T-cell (primary cell): Measurements from ENCODE around the gene EXOC3. TPM values are rescaled to one million over a fixed set of nuclear protein-coding genes. Genes with fewer than 3 reads are reported as not detected.

Source experiments
- ATAC-seq, 4 experiments: fragments of 200-7000 bp in 3 of 4; fragments of 150-1000 bp in 1 of 4; cut with Tn5 transposase; replicated peaks in 1 of 4; 1 replicate in 3 of 4; 2 replicates in 1 of 4; pipeline ENCODE4 v1.10.0; 2021; ENCODE audit warnings: moderate library complexity in 3 of 4, mild to moderate bottlenecking in 2 of 4, moderate number of reproducible peaks in 1 of 4
- CTCF ChIA-PET, 2 donors: fragments of 300-600 bp; sonication (Branson Sonifier 250); formaldehyde crosslinking; loops; one replicate each; lab custom pipeline; 2022; ENCODE audit warnings: antibody characterized with exemption in 2 of 2; lab: Charles Lee
- POLR2A ChIA-PET, 2 donors: fragments of 300-600 bp; sonication (Branson Sonifier 250); formaldehyde crosslinking; loops; one replicate each; lab custom pipeline; 2022; ENCODE audit warnings: antibody characterized with exemption in 2 of 2; lab: Charles Lee
- DNase-seq, 35 experiments: peaks; one replicate each; pipeline versions ENCODE4 v3.0.0 to v3.0.0-alpha.2; 2013 to 2023
- H3K27ac ChIP-seq: one replicate; pipeline ENCODE4 v1.5.1; 2013; ENCODE audit warnings: low read length
- H3K27me3 ChIP-seq, 2 experiments: replicated peaks in 1 of 2; 1 replicate in 1 of 2; 2 replicates in 1 of 2; pipeline versions ENCODE4 v1.6.1 to v1.7.0; 2013; ENCODE audit warnings: low read length in 1 of 2, mixed read lengths in 1 of 2; ENCODE audit not compliant: control insufficient read depth in 2 of 2, insufficient read depth in 2 of 2; ENCODE audit errors: extremely low read depth in 1 of 2
- H3K36me3 ChIP-seq, 2 donors: 1 replicate in 1 of 2; 2 replicates in 1 of 2; pipeline versions ENCODE4 v1.6.1 to v1.7.0; 2013; ENCODE audit warnings: low read length in 1 of 2; ENCODE audit not compliant: control insufficient read depth in 2 of 2, insufficient read depth in 1 of 2; ENCODE audit errors: extremely low read depth in 1 of 2
- H3K4me1 ChIP-seq, 2 experiments: 1 replicate in 1 of 2; 2 replicates in 1 of 2; pipeline versions ENCODE4 v1.6.1 to v1.7.0; 2013; ENCODE audit warnings: low read length in 2 of 2, mixed read lengths in 1 of 2; ENCODE audit not compliant: insufficient read depth in 2 of 2, control insufficient read depth in 1 of 2; ENCODE audit errors: extremely low read depth in 1 of 2
- H3K4me3 ChIP-seq, 2 donors: 1 replicate in 1 of 2; 2 replicates in 1 of 2; pipeline versions ENCODE4 v1.5.1 to v1.7.0; 2013; ENCODE audit warnings: mild to moderate bottlenecking in 2 of 2, low read length in 1 of 2, moderate library complexity in 1 of 2; ENCODE audit not compliant: control insufficient read depth in 1 of 2; ENCODE audit errors: extremely low read depth in 1 of 2
- H3K9me3 ChIP-seq: 2 replicates; pipeline ENCODE4 v1.7.0; 2013
- H3K27ac Mint-ChIP-seq, 2 donors: one replicate each; pipeline ENCODE4 v1.8.0; 2020 to 2021; ENCODE audit warnings: mild to moderate bottlenecking in 2 of 2, mixed read lengths in 2 of 2
- H3K27me3 Mint-ChIP-seq, 2 donors: one replicate each; pipeline ENCODE4 v1.8.0; 2021 to 2022; ENCODE audit warnings: mixed read lengths in 2 of 2
- H3K36me3 Mint-ChIP-seq: one replicate; pipeline ENCODE4 v1.8.0; 2021; ENCODE audit warnings: mixed read lengths
- H3K4me1 Mint-ChIP-seq, 3 donors: one replicate each; pipeline ENCODE4 v1.8.0; 2020 to 2022; ENCODE audit warnings: mixed read lengths in 3 of 3, mild to moderate bottlenecking in 1 of 3
- H3K4me3 Mint-ChIP-seq, 3 donors: one replicate each; pipeline ENCODE4 v1.8.0; 2020 to 2022; ENCODE audit warnings: mild to moderate bottlenecking in 3 of 3, mixed read lengths in 3 of 3, moderate library complexity in 3 of 3
- H3K9me3 Mint-ChIP-seq, 3 donors: one replicate each; pipeline ENCODE4 v1.8.0; 2020 to 2022; ENCODE audit warnings: mixed read lengths in 3 of 3
- WGBS: methylation state at CpG from one replicate; pipeline ENCODE4 v1.1.5; 2013; ENCODE audit warnings: missing lambda C conversion rate; ENCODE audit not compliant: insufficient coverage; 5-methylcytosine and 5-hydroxymethylcytosine counted together
- total RNA-seq, 35 experiments: library from RNA in 6 of 35; stranded (reverse) in 6 of 35; fragments of 120-200 nt in 1 of 35; gene quantifications; one replicate each; pipeline versions ENCODE4 v1.2.1 to v1.2.4 and lab custom pipeline; 2013 to 2026

Gene EXOC3
- total RNA-seq, 5 donors from 2014 or later (not counting 1 experiment from before 2014, with no cell fraction given) = 81.6 to 99.8 (median 84.2) TPM

DNA sequence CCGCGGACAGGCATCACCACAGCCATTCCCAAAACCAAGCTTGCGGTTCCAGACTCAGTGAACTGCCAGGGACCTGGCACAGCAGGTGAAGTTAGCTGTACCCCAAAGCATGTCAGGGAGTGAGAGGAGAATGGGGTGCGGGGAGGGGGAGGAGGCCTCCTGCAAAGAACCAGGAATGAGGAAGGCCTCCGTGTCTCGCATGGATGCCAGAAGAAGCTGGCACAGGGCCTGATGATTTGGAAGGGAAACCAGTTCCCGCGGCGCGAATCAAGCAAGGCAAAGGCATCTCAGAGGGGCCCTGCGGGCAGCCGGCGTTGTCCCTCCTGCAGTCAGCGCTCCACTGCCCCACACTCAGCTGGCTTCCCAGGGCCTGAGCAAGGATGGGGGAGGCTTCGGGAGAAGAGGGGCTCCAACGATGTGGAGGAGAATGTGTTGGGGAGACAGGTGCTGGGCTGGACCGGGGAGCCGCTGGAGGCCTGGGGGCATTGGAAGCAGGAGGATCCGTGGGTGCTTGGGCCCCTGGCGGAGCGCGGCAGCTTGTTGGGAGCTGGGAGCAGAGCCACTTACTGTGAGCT, 66.7 kb downstream of the EXOC3 start:
- Mint-ChIP-seq H3K27me3 (peaks cover 0 to 1% of the 10 kb centered on the region in 2 donors), H3K4me3 (no peak overlapping the region), H3K9me3 (no peaks in the 10 kb centered on the region), H3K36me3 (no peaks in the 10 kb centered on the region), H3K27ac (no peak overlapping the region), H3K4me1 (no peaks in the 10 kb centered on the region)
- Histone ChIP-seq H3K27ac (no peak overlapping the region), H3K4me3 (no peak overlapping the region), H3K9me3 (no peaks in the 10 kb centered on the region), H3K4me1 (no peaks in the 10 kb centered on the region), H3K36me3 (no peaks in the 10 kb centered on the region), H3K27me3 (peaks cover 0 to 31% of the 10 kb centered on the region in 2 experiments)
- ChIA-PET CTCF (no interaction called here), POLR2A (no interaction called here)
- no peak for ATAC-seq
- 88% methylated on average over 19 of the region's 22 CpGs for WGBS
- no peak for DNase-seq

- WGBS = 87% methylated on average over 9 of the region's 9 CpGs
- Mint-ChIP-seq H3K4me3 (no peak overlapping the region), H3K4me1 (no peaks in the 10 kb centered on the region), H3K36me3 (no peaks in the 10 kb centered on the region), H3K27me3 (peaks cover 3 to 5% of the 10 kb centered on the region in 2 donors), H3K9me3 (no peaks in the 10 kb centered on the region), H3K27ac (no peak overlapping the region)
- no peak overlapping the region for H3K27ac ChIP-seq
- CTCF ChIA-PET = no interaction called here
- peaks cover 0 to 39% of the 10 kb centered on the region in 2 experiments for H3K27me3 ChIP-seq
- POLR2A ChIA-PET = no interaction called here
- H3K4me3 ChIP-seq = no peak overlapping the region
- H3K4me1 ChIP-seq = no peaks in the 10 kb centered on the region
- DNase-seq (no peak), ATAC-seq (no peak)
- H3K9me3 ChIP-seq = no peaks in the 10 kb centered on the region
- no peaks in the 10 kb centered on the region for H3K36me3 ChIP-seq
Measured at GRCh38 chr5:510521-510920, 67.5 kb downstream of the EXOC3 start.

GRCh38 chr5:511476-511875, 68.5 kb downstream of the EXOC3 start:
- WGBS = 93% methylated on average over 13 of the region's 16 CpGs
- Histone ChIP-seq H3K36me3 (no peaks in the 10 kb centered on the region), H3K4me1 (no peaks in the 10 kb centered on the region), H3K27me3 (peaks cover 0 to 39% of the 10 kb centered on the region in 2 experiments), H3K4me3 (no peak overlapping the region), H3K9me3 (no peaks in the 10 kb centered on the region), H3K27ac (no peak overlapping the region)
- no peaks in the 10 kb centered on the region for H3K36me3 Mint-ChIP-seq
- ChIA-PET POLR2A (no interaction called here), CTCF (no interaction called here)
- ATAC-seq (no peak), DNase-seq (no peak)
- no peaks in the 10 kb centered on the region for H3K9me3 Mint-ChIP-seq
- no peak overlapping the region for H3K27ac Mint-ChIP-seq
- peaks cover 3 to 10% of the 10 kb centered on the region in 2 donors for H3K27me3 Mint-ChIP-seq
- no peak overlapping the region for H3K4me3 Mint-ChIP-seq
- H3K4me1 Mint-ChIP-seq = no peaks in the 10 kb centered on the region

GRCh38 chr5:513216-514100, 70.5 kb downstream of the EXOC3 start:
- Mint-ChIP-seq H3K4me3 (no peak overlapping the region), H3K27ac (no peak overlapping the region), H3K36me3 (no peaks in the 10 kb centered on the region), H3K27me3 (peaks cover 16 to 26% of the 10 kb centered on the region in 2 donors), H3K9me3 (peaks cover 0 to 10% (median 0%) of the 10 kb centered on the region in 3 donors), H3K4me1 (no peaks in the 10 kb centered on the region)
- ATAC-seq (peak in 1 of 4 experiments; percentile 27), DNase-seq (no peak)
- no peaks in the 10 kb centered on the region for H3K36me3 ChIP-seq
- H3K27me3 ChIP-seq = peaks cover 0 to 53% of the 10 kb centered on the region in 2 experiments
- ChIA-PET POLR2A (no interaction called here), CTCF (no interaction called here)
- no peak overlapping the region for H3K4me3 ChIP-seq
- H3K4me1 ChIP-seq = no peaks in the 10 kb centered on the region
- WGBS = 50% methylated on average over 16 of the region's 31 CpGs
- H3K27ac ChIP-seq = no peak overlapping the region
- no peaks in the 10 kb centered on the region for H3K9me3 ChIP-seq

- Histone ChIP-seq H3K4me3 (no peak overlapping the region), H3K27ac (no peak overlapping the region), H3K27me3 (peaks cover 0 to 60% of the 10 kb centered on the region in 2 experiments), H3K9me3 (no peaks in the 10 kb centered on the region), H3K4me1 (no peaks in the 10 kb centered on the region), H3K36me3 (no peaks in the 10 kb centered on the region)
- Mint-ChIP-seq H3K36me3 (no peaks in the 10 kb centered on the region), H3K27ac (no peak overlapping the region), H3K4me1 (no peaks in the 10 kb centered on the region), H3K4me3 (no peak overlapping the region), H3K27me3 (peaks cover 18 to 30% of the 10 kb centered on the region in 2 donors), H3K9me3 (peaks cover 0 to 10% (median 0%) of the 10 kb centered on the region in 3 donors)
- ChIA-PET POLR2A (no interaction called here), CTCF (no interaction called here)
- WGBS = 84% methylated on average over 7 of the region's 12 CpGs
- no peak for ATAC-seq
- no peak for DNase-seq
Measured at GRCh38 chr5:514101-514485, 71.1 kb downstream of the EXOC3 start.

GRCh38 chr5:514673-515072, 71.7 kb downstream of the EXOC3 start:
- Mint-ChIP-seq H3K4me1 (no peaks in the 10 kb centered on the region), H3K9me3 (peaks cover 0 to 10% (median 0%) of the 10 kb centered on the region in 3 donors), H3K27ac (no peak overlapping the region), H3K36me3 (no peaks in the 10 kb centered on the region), H3K4me3 (no peak overlapping the region), H3K27me3 (peaks cover 19 to 30% of the 10 kb centered on the region in 2 donors)
- Histone ChIP-seq H3K36me3 (no peaks in the 10 kb centered on the region), H3K27me3 (peaks cover 0 to 63% of the 10 kb centered on the region in 2 experiments), H3K27ac (no peak overlapping the region), H3K4me1 (no peaks in the 10 kb centered on the region), H3K4me3 (no peak overlapping the region), H3K9me3 (no peaks in the 10 kb centered on the region)
- POLR2A ChIA-PET = no interaction called here
- ATAC-seq = no peak
- DNase-seq = no peak
- CTCF ChIA-PET = no interaction called here
- WGBS = 78% methylated on average over 7 of the region's 8 CpGs
